Measurements from ENCODE around the gene HEATR3.

DNA sequence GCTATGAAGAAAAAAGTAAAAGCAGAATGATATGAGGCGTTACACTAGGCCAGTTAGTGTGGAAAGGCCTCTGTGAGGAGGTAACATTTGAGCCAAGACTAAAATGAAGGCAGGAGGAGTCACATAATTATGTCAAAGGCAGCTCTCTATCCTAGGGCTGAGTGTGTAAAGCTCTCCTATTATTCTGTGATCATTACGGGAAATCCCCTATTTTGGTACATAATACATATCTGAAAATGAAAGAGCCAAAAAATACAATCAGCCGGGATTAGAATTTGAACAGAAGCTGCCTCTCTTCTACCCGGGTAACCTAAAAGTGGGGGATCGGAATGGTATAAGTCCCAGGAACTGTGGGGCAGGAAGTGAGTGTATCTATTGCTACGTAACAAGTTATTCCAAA is 27.1 kb downstream of the HEATR3 start:
- TF ChIP-seq, protein P1, sequence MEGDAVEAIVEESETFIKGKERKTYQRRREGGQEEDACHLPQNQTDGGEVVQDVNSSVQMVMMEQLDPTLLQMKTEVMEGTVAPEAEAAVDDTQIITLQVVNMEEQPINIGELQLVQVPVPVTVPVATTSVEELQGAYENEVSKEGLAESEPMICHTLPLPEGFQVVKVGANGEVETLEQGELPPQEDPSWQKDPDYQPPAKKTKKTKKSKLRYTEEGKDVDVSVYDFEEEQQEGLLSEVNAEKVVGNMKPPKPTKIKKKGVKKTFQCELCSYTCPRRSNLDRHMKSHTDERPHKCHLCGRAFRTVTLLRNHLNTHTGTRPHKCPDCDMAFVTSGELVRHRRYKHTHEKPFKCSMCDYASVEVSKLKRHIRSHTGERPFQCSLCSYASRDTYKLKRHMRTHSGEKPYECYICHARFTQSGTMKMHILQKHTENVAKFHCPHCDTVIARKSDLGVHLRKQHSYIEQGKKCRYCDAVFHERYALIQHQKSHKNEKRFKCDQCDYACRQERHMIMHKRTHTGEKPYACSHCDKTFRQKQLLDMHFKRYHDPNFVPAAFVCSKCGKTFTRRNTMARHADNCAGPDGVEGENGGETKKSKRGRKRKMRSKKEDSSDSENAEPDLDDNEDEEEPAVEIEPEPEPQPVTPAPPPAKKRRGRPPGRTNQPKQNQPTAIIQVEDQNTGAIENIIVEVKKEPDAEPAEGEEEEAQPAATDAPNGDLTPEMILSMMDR (IDR thresholded peaks at IDR 0.05) = no peak
- TF ChIP-seq POLR2A (IDR thresholded peaks at IDR 0.05) = no peak

Data from adrenal gland (tissue), 5 donors.